A549 (cell line): ENCODE results near the gene LMBR1L.
A peak's percentile ranks its signal among the peaks of the same experiment; 100 is the strongest.

Source experiments
- CHD2 ChIP-seq: fragments of 150-350 bp; IDR thresholded peaks from 2 replicates; pipeline ENCODE4 v1.6.1; 2014; ENCODE audit warnings: low read length; ENCODE audit not compliant: partially characterized antibody
- CHD4 ChIP-seq: fragments of 200-600 bp; sonication (generic); IDR thresholded peaks from 2 replicates; pipeline ENCODE4 v1.6.1; 2016; ENCODE audit warnings: antibody characterized with exemption, mild to moderate bottlenecking, borderline replicate concordance
- EP300 ChIP-seq, 2 experiments: fragments of >200 bp; sonication (Bioruptor Twin); formaldehyde crosslinking; IDR thresholded peaks; 2 replicates in 1 of 2; 3 replicates in 1 of 2; pipeline ENCODE4 v1.6.1; 2016 to 2017
- HDAC2 ChIP-seq: fragments of 200-600 bp; sonication (generic); IDR thresholded peaks from 2 replicates; pipeline ENCODE4 v1.6.1; 2016
- NR3C1 ChIP-seq: fragments of >200 bp; sonication (Bioruptor Twin); formaldehyde crosslinking; IDR thresholded peaks from 3 replicates; pipeline ENCODE4 v1.6.1; 2017
- POLR2A ChIP-seq: IDR thresholded peaks from 2 replicates; pipeline ENCODE4 v1.6.1; 2012; ENCODE audit warnings: mild to moderate bottlenecking, low read length
- POLR2AphosphoS2 ChIP-seq: conservative IDR thresholded peaks from 2 replicates; pipeline ENCODE4 v1.6.1; 2012; ENCODE audit warnings: low read length, improper control_type of control experiment, inconsistent platforms
- RFX5 ChIP-seq: fragments of 450-650 bp; IDR thresholded peaks from 2 replicates; pipeline ENCODE4 v1.7.1; 2014; ENCODE audit warnings: antibody characterized with exemption, mild to moderate bottlenecking, moderate library complexity
- SMC3 ChIP-seq: fragments of >200 bp; sonication (Bioruptor Twin); formaldehyde crosslinking; IDR thresholded peaks from 3 replicates; pipeline ENCODE4 v1.6.1; 2018; ENCODE audit warnings: inconsistent platforms
- TF ChIP-seq, protein P1 (sequence below): fragments of >200 bp; sonication (Bioruptor Twin); formaldehyde crosslinking; IDR thresholded peaks from 3 replicates; pipeline ENCODE4 v1.5.1; 2016
- TF ChIP-seq, protein P2 (sequence below): fragments of 200-600 bp; sonication (generic); IDR thresholded peaks from 2 replicates; pipeline ENCODE4 v1.6.1; 2016; ENCODE audit warnings: antibody characterized with exemption, mild to moderate bottlenecking, moderate library complexity
- TF ChIP-seq, protein P3 (sequence below): IDR thresholded peaks from 2 replicates; pipeline ENCODE4 v1.6.1; 2012; ENCODE audit warnings: low read depth, borderline replicate concordance
- TF ChIP-seq, protein P4 (sequence below): IDR thresholded peaks from 2 replicates; pipeline ENCODE4 v1.6.1; 2012

DNA sequence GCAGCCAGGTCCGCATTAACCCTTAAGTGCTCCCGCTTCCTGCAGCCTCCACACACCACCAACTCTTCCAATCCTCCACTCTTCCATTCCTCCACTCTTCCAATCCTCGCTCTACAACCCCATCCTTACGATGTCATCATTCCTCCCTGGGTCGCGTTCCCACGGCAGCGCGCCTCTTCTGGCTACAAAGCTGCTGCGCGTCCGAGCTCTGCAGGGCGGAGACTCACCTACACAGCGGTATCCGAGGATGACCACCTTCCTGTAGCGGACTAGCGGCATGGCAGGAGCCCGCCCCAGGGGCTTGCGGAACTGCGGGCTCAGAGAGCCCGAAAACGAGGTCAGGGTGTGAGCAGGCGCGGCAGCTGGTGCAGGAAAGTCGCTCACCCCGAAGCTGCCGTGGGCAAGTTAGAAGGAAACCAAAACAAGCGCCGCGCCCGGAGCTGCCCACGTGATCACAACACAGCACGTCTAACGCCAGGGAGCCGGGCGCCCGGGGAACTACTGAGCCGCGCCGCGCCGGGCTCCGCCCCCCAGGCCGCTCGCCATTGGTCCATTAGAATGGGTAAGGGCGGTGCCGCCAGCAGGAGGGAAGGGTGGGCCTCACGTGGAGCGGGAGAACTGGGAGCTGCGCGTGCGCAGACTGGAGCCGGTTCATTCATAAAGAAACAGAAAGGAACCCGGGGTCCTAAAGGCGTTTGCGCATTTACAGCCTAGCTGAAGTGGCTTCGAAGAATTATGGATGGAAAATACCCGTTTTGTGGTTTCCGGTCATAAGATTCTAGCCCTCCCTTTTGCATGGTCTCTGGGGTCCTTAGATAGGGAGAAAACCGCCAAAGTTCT is 40.9 kb downstream of the LMBR1L start, which contains the start of gene RHEBL1:
- TF ChIP-seq POLR2AphosphoS2 (no peak), HDAC2 (no peak), POLR2A (no peak), SMC3 (no peak), CHD2 (no peak), EP300 (IDR thresholded peaks at IDR 0.05) (no peak), CHD4 (no peak), RFX5 (peak; percentile 38; the same call in 1 of the 2 replicates), NR3C1 (no peak)
- TF ChIP-seq, protein P1, sequence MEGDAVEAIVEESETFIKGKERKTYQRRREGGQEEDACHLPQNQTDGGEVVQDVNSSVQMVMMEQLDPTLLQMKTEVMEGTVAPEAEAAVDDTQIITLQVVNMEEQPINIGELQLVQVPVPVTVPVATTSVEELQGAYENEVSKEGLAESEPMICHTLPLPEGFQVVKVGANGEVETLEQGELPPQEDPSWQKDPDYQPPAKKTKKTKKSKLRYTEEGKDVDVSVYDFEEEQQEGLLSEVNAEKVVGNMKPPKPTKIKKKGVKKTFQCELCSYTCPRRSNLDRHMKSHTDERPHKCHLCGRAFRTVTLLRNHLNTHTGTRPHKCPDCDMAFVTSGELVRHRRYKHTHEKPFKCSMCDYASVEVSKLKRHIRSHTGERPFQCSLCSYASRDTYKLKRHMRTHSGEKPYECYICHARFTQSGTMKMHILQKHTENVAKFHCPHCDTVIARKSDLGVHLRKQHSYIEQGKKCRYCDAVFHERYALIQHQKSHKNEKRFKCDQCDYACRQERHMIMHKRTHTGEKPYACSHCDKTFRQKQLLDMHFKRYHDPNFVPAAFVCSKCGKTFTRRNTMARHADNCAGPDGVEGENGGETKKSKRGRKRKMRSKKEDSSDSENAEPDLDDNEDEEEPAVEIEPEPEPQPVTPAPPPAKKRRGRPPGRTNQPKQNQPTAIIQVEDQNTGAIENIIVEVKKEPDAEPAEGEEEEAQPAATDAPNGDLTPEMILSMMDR, result no peak
- TF ChIP-seq, protein P2, sequence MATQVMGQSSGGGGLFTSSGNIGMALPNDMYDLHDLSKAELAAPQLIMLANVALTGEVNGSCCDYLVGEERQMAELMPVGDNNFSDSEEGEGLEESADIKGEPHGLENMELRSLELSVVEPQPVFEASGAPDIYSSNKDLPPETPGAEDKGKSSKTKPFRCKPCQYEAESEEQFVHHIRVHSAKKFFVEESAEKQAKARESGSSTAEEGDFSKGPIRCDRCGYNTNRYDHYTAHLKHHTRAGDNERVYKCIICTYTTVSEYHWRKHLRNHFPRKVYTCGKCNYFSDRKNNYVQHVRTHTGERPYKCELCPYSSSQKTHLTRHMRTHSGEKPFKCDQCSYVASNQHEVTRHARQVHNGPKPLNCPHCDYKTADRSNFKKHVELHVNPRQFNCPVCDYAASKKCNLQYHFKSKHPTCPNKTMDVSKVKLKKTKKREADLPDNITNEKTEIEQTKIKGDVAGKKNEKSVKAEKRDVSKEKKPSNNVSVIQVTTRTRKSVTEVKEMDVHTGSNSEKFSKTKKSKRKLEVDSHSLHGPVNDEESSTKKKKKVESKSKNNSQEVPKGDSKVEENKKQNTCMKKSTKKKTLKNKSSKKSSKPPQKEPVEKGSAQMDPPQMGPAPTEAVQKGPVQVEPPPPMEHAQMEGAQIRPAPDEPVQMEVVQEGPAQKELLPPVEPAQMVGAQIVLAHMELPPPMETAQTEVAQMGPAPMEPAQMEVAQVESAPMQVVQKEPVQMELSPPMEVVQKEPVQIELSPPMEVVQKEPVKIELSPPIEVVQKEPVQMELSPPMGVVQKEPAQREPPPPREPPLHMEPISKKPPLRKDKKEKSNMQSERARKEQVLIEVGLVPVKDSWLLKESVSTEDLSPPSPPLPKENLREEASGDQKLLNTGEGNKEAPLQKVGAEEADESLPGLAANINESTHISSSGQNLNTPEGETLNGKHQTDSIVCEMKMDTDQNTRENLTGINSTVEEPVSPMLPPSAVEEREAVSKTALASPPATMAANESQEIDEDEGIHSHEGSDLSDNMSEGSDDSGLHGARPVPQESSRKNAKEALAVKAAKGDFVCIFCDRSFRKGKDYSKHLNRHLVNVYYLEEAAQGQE, result no peak
- TF ChIP-seq, protein P3, sequence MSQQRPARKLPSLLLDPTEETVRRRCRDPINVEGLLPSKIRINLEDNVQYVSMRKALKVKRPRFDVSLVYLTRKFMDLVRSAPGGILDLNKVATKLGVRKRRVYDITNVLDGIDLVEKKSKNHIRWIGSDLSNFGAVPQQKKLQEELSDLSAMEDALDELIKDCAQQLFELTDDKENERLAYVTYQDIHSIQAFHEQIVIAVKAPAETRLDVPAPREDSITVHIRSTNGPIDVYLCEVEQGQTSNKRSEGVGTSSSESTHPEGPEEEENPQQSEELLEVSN, result peak; percentile 84
- TF ChIP-seq, protein P4, sequence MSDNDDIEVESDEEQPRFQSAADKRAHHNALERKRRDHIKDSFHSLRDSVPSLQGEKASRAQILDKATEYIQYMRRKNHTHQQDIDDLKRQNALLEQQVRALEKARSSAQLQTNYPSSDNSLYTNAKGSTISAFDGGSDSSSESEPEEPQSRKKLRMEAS, result peak; percentile 83
